Neural cell (in vitro differentiated cells): Measurements from ENCODE around the gene ITGA4. TPM values are rescaled to one million over a fixed set of nuclear protein-coding genes. Genes with fewer than 3 reads are reported as not detected.

ENCODE experiments used
- H2AFZ ChIP-seq: fragments of 200-600, 300-800 bp; sonication (generic), shearing (Covaris generic); 2 replicates; pipeline ENCODE4 v1.6.0; 2014; ENCODE audit warnings: low read depth, mild to moderate bottlenecking, antibody characterized with exemption, low read length, moderate library complexity
- H3F3A ChIP-seq: fragments of 200-600 bp; shearing (Covaris generic); 2 replicates; pipeline ENCODE4 v1.6.1; 2016; ENCODE audit warnings: mild to moderate bottlenecking, moderate library complexity, mixed read lengths, antibody characterized with exemption, low read length; ENCODE audit not compliant: insufficient read depth, poor library complexity, severe bottlenecking
- H3K27ac ChIP-seq: fragments of 200-600, 300-800 bp; sonication (generic), shearing (Covaris generic); 2 replicates; pipeline ENCODE4 v1.5.1; 2014; ENCODE audit warnings: mild to moderate bottlenecking, low read length, moderate library complexity
- H3K27me3 ChIP-seq: fragments of 300-800, 200-600 bp; sonication (generic), shearing (Covaris generic); 2 replicates; pipeline ENCODE4 v1.6.0; 2014; ENCODE audit warnings: mild to moderate bottlenecking, low read depth, low read length, moderate library complexity; ENCODE audit not compliant: insufficient read depth
- H3K36me3 ChIP-seq: fragments of 300-800, 200-600 bp; sonication (generic), shearing (Covaris generic); 2 replicates; pipeline ENCODE4 v1.5.1; 2014; ENCODE audit warnings: mild to moderate bottlenecking, antibody characterized with exemption, low read length, moderate library complexity; ENCODE audit not compliant: insufficient read depth
- H3K4me2 ChIP-seq: fragments of 300-800, 200-600 bp; sonication (generic), shearing (Covaris generic); 2 replicates; pipeline ENCODE4 v1.6.0; 2014; ENCODE audit warnings: mild to moderate bottlenecking, low read length
- H3K4me3 ChIP-seq: fragments of 300-800, 200-600 bp; sonication (generic), shearing (Covaris generic); 2 replicates; pipeline ENCODE4 v1.5.1; 2014; ENCODE audit warnings: mild to moderate bottlenecking, low read length, moderate library complexity
- H3K79me2 ChIP-seq: fragments of 200-600 bp; shearing (Covaris generic); replicated peaks from 2 replicates; pipeline ENCODE4 v1.6.0; 2014; ENCODE audit warnings: mild to moderate bottlenecking, low read length, moderate library complexity; ENCODE audit not compliant: insufficient read depth
- H3K9ac ChIP-seq: fragments of 300-800, 200-600 bp; sonication (generic), shearing (Covaris generic); 2 replicates; pipeline ENCODE4 v1.6.1; 2016; ENCODE audit warnings: mild to moderate bottlenecking, low read length, mixed read lengths
- H3K9me2 ChIP-seq: fragments of 200-600 bp; shearing (Covaris generic); 2 replicates; pipeline ENCODE4 v1.6.1; 2016; ENCODE audit warnings: mild to moderate bottlenecking, low read length, mixed read lengths; ENCODE audit not compliant: insufficient read depth
- H3K9me3 ChIP-seq: fragments of 200-600, 300-800 bp; sonication (generic), shearing (Covaris generic); 2 replicates; pipeline ENCODE4 v1.6.1; 2016; ENCODE audit warnings: mild to moderate bottlenecking, mixed run types, low read length, moderate library complexity, mixed read lengths
- H4K20me1 ChIP-seq: fragments of 200-600 bp; shearing (Covaris generic); 2 replicates; pipeline ENCODE4 v1.6.1; 2016; ENCODE audit warnings: mild to moderate bottlenecking, mixed run types; ENCODE audit not compliant: insufficient read depth
- CTCF ChIP-seq: fragments of 450-650 bp; IDR thresholded peaks from 2 replicates; pipeline ENCODE4 v1.5.1; 2014; ENCODE audit warnings: antibody characterized with exemption, mild to moderate bottlenecking, moderate library complexity; ENCODE audit not compliant: poor library complexity, severe bottlenecking
- EP300 ChIP-seq: fragments of 450-650 bp; conservative IDR thresholded peaks from 2 replicates; pipeline ENCODE4 v1.6.1; 2014; ENCODE audit warnings: antibody characterized with exemption, mild to moderate bottlenecking, moderate library complexity; ENCODE audit not compliant: poor library complexity, severe bottlenecking
- EZH2 ChIP-seq: fragments of 200-600, 300-800 bp; shearing (Covaris generic), sonication (generic); IDR thresholded peaks from 2 replicates; pipeline ENCODE4 v1.6.1; 2014; ENCODE audit warnings: antibody characterized with exemption, low read length, borderline replicate concordance, mild to moderate bottlenecking; ENCODE audit not compliant: insufficient read depth, poor library complexity, severe bottlenecking
- MXI1 ChIP-seq: fragments of 450-650 bp; conservative IDR thresholded peaks from 2 replicates; pipeline ENCODE4 v1.6.1; 2014; ENCODE audit warnings: antibody characterized with exemption, mild to moderate bottlenecking; ENCODE audit not compliant: poor library complexity, severe bottlenecking
- POLR2AphosphoS5 ChIP-seq: IDR thresholded peaks from 2 replicates; pipeline ENCODE4 v1.6.1; 2012
- RAD21 ChIP-seq: fragments of 450-650 bp; conservative IDR thresholded peaks from 2 replicates; pipeline ENCODE4 v1.6.1; 2014; ENCODE audit warnings: antibody characterized with exemption, mild to moderate bottlenecking, moderate library complexity
- REST ChIP-seq: IDR thresholded peaks from 2 replicates; pipeline ENCODE4 v1.6.1; 2012; ENCODE audit warnings: borderline replicate concordance
- SMC3 ChIP-seq: fragments of 450-650 bp; conservative IDR thresholded peaks from 2 replicates; pipeline ENCODE4 v1.6.1; 2014; ENCODE audit warnings: antibody characterized with exemption, mild to moderate bottlenecking, moderate library complexity; ENCODE audit not compliant: poor library complexity
- TAF1 ChIP-seq: IDR thresholded peaks from 2 replicates; pipeline ENCODE4 v1.6.1; 2012; ENCODE audit warnings: low read depth
- polyA plus RNA-seq: library from polyadenylated mRNA; depleted of rRNA; stranded (reverse); fragments of >200 nt; gene quantifications from 2 replicates; pipeline ENCODE4 v1.2.3, GENCODE V29; 2014

The ITGA4 gene
- polyA plus RNA-seq, 1 donor from 2014 or later, result 0.40 TPM

DNA sequence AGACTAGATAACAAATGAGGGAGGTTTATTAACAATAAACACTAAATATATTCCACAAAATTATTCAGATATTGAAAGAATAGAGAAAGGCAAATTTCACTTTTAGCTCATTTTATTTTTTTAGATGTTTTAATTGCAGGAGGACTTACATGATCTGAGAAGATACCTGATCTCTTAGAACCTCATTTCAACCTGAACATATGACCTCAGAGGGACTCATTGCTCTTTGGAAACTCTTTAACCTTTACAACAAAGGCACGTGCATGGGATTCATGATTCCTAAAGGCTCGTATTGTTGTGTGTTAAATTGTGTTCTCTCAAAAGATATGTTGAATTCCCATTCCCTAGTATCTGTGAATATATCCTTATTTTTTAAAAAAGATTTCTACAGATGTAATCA, 35.7 kb upstream of the ITGA4 start:
- no peaks in the 10 kb centered on the region for H3K79me2 ChIP-seq
- H3K27me3 ChIP-seq, result no peaks in the 10 kb centered on the region
- no peaks in the 10 kb centered on the region for H3K36me3 ChIP-seq
- no peak overlapping the region for H3K4me2 ChIP-seq
- H3K9me2 ChIP-seq, result no peaks in the 10 kb centered on the region
- TF ChIP-seq REST (no peak), MXI1 (no peak), EZH2 (no peak), EP300 (no peak), TAF1 (no peak), CTCF (no peak), RAD21 (no peak), POLR2AphosphoS5 (no peak), SMC3 (no peak)
- H2AFZ ChIP-seq, result no peak overlapping the region
- no peak overlapping the region for H3K27ac ChIP-seq
- no peak overlapping the region for H3K9ac ChIP-seq
- H3F3A ChIP-seq, result no peaks in the 10 kb centered on the region
- no peaks in the 10 kb centered on the region for H4K20me1 ChIP-seq
- no peaks in the 10 kb centered on the region for H3K9me3 ChIP-seq
- H3K4me3 ChIP-seq, result no peak overlapping the region

GRCh38 chr2:181426672-181427071, 30.5 kb upstream of the ITGA4 start:
- Histone ChIP-seq H3K9me3 (no peaks in the 10 kb centered on the region), H4K20me1 (no peaks in the 10 kb centered on the region), H3K9ac (no peak overlapping the region), H3K4me2 (no peak overlapping the region), H2AFZ (no peak overlapping the region), H3K4me3 (no peak overlapping the region), H3F3A (no peaks in the 10 kb centered on the region), H3K36me3 (no peaks in the 10 kb centered on the region), H3K9me2 (no peaks in the 10 kb centered on the region), H3K27me3 (no peaks in the 10 kb centered on the region), H3K27ac (no peak overlapping the region), H3K79me2 (no peaks in the 10 kb centered on the region)
- TF ChIP-seq EZH2, result no peak
- no peak for TF ChIP-seq REST
- no peak for TF ChIP-seq RAD21
- TF ChIP-seq MXI1, result no peak
- TF ChIP-seq CTCF, result no peak
- TF ChIP-seq POLR2AphosphoS5, result no peak
- no peak for TF ChIP-seq TAF1
- TF ChIP-seq SMC3, result no peak
- no peak for TF ChIP-seq EP300
